ENCODE results near the gene OFD1.

The OFD1 gene

GRCh38 chrX:13734278-13735172, at the start of gene OFD1, which contains the start of gene TRAPPC2 (continued):
- TF ChIP-seq BCL6B (tag by site-specific recombination; IDR thresholded peaks at IDR 0.05) (no peak), ZNF777 (tag by site-specific recombination; IDR thresholded peaks at IDR 0.05; ENCODE audit: borderline replicate concordance) (no peak), ZNF19 (tag by site-specific recombination; IDR thresholded peaks at IDR 0.05; ENCODE audit: low read depth) (no peak), HIC1 (tag by site-specific recombination; IDR thresholded peaks at IDR 0.05) (no peak), ZBTB17 (tag by site-specific recombination; IDR thresholded peaks at IDR 0.05) (peak; percentile 70), PRDM6 (tag by site-specific recombination; IDR thresholded peaks at IDR 0.05) (no peak), ZNF544 (tag by site-specific recombination; IDR thresholded peaks at IDR 0.05) (no peak), TCF7L2 (IDR thresholded peaks at IDR 0.05; ENCODE audit: borderline replicate concordance, low read depth, low read length) (no peak), ZBTB10 (tag by site-specific recombination; IDR thresholded peaks at IDR 0.05) (peak; percentile 65), YY2 (tag by site-specific recombination; IDR thresholded peaks at IDR 0.05) (no peak), ZNF148 (tag by site-specific recombination; IDR thresholded peaks at IDR 0.05; ENCODE audit: borderline replicate concordance) (no peak), ZNF610 (tag by site-specific recombination; IDR thresholded peaks at IDR 0.05; ENCODE audit: borderline replicate concordance) (no peak), ZNF529 (tag by site-specific recombination; IDR thresholded peaks at IDR 0.05; ENCODE audit: insufficient replicate concordance) (no peak), ZNF23 (tag by site-specific recombination; IDR thresholded peaks at IDR 0.05; ENCODE audit: borderline replicate concordance) (no peak), GLI2 (tag by site-specific recombination; IDR thresholded peaks at IDR 0.05; ENCODE audit: borderline replicate concordance, low read depth) (no peak), ZNF677 (tag by site-specific recombination; IDR thresholded peaks at IDR 0.05) (no peak), ZNF133 (tag by site-specific recombination; IDR thresholded peaks at IDR 0.05) (no peak), ZNF280C (tag by site-specific recombination; IDR thresholded peaks at IDR 0.05) (no peak), OVOL3 (tag by site-specific recombination; IDR thresholded peaks at IDR 0.05) (0 out of 2 replicates have a peak, but pooled peaks have one; percentile 21), HOXA7 (CRISPR knock-in tag; IDR thresholded peaks at IDR 0.05; ENCODE audit: borderline replicate concordance) (no peak), GLI4 (tag by site-specific recombination; IDR thresholded peaks at IDR 0.05) (no peak), ZNF10 (tag by site-specific recombination; IDR thresholded peaks at IDR 0.05) (0 out of 2 replicates have a peak, but pooled peaks have one; percentile 28), ZNF449 (tag by site-specific recombination; IDR thresholded peaks at IDR 0.05) (no peak), RBAK (tag by site-specific recombination; IDR thresholded peaks at IDR 0.05) (no peak)
